ENCODE results near the gene INPP5D. TPM values are rescaled to one million over a fixed set of nuclear protein-coding genes. Genes with fewer than 3 reads are reported as not detected.
"Not testable (repeated sequence)": the region's sequence is repeated elsewhere in the genome, so short reads cannot be mapped to it uniquely, and the experiment has no call there.

The INPP5D gene
- total RNA-seq, 1 donor from 2014 or later = 3.7 TPM

DNA sequence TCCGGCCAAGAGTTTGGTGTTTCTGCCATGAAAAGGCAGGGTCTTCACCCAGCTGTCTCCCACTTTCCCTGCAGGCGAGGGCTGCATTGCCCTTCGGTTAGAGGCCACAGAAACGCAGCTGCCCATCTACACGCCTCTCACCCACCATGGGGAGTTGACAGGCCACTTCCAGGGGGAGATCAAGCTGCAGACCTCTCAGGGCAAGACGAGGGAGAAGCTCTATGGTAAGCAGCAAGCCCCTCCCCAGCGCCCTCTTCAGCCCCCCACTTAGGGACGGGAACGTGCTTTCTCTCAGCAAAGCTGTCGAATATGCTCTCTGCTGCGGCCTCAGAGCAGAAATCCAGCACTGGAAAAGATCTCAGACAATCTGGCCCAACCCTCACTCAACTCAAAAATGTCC is 133.6 kb downstream of the INPP5D start:
- DNase-seq (ENCODE audit: low read depth) = no peak
- H3K36me3 ChIP-seq (ENCODE audit: control insufficient read depth, insufficient read depth, low read length) = no peaks in the 10 kb centered on the region
- TF ChIP-seq, protein P1, sequence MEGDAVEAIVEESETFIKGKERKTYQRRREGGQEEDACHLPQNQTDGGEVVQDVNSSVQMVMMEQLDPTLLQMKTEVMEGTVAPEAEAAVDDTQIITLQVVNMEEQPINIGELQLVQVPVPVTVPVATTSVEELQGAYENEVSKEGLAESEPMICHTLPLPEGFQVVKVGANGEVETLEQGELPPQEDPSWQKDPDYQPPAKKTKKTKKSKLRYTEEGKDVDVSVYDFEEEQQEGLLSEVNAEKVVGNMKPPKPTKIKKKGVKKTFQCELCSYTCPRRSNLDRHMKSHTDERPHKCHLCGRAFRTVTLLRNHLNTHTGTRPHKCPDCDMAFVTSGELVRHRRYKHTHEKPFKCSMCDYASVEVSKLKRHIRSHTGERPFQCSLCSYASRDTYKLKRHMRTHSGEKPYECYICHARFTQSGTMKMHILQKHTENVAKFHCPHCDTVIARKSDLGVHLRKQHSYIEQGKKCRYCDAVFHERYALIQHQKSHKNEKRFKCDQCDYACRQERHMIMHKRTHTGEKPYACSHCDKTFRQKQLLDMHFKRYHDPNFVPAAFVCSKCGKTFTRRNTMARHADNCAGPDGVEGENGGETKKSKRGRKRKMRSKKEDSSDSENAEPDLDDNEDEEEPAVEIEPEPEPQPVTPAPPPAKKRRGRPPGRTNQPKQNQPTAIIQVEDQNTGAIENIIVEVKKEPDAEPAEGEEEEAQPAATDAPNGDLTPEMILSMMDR (IDR thresholded peaks at IDR 0.05; ENCODE audit: insufficient read depth, low read length, poor library complexity, severe bottlenecking) = no peak
- no peak overlapping the region for H3K4me3 ChIP-seq (ENCODE audit: low read depth, low read length)
- no peaks in the 10 kb centered on the region for H3K27me3 ChIP-seq (ENCODE audit: control insufficient read depth, insufficient read depth, low read length)

DNA sequence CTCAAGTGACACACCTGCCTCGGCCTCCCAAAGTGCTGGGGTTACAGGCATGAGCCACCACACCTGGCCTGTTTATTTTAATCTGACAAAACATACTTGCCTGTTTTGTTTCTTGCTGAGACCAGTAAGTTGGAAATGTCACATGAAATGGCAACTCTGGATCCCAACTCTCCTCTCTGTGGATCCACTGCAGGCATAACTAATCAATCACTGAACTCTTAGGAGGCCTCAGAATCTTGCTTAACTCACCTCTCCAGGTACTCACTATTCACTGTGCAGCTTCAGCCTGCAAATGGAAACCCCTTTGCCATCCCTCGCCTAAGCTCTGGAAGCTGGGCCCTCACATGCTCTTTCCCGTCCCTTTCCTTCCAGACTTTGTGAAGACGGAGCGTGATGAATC is 134.9 kb downstream of the INPP5D start:
- DNase-seq (ENCODE audit: low read depth) = no peak
- H3K27me3 ChIP-seq (ENCODE audit: control insufficient read depth, insufficient read depth, low read length) = no peaks in the 10 kb centered on the region
- no peaks in the 10 kb centered on the region for H3K36me3 ChIP-seq (ENCODE audit: control insufficient read depth, insufficient read depth, low read length)
- H3K4me3 ChIP-seq (ENCODE audit: low read depth, low read length) = no peak overlapping the region
- TF ChIP-seq, protein P1 (IDR thresholded peaks at IDR 0.05; ENCODE audit: insufficient read depth, low read length, poor library complexity, severe bottlenecking) = no peak

DNA sequence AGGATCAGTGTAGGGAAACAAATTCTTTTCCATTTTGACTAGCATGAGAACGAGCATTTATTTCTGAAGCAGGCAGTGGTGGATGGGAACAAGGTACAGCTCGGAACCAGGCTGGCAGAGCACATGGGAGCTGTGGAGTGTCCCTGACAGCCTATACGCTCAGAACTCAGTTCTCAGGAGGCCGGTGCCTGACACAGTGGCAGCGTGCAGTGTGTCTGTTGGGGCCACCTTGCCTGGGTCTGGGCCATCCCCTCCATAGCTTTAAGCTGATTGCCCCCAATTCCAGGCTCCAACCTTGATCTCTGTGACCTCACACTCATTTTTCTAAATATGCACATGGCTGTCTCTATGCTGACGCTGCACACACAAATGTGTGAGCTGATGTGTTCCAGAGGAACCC is 136.9 kb downstream of the INPP5D start:
- no peak for DNase-seq (ENCODE audit: low read depth)
- no peaks in the 10 kb centered on the region for H3K36me3 ChIP-seq (ENCODE audit: control insufficient read depth, insufficient read depth, low read length)
- H3K4me3 ChIP-seq (ENCODE audit: low read depth, low read length) = no peak overlapping the region
- no peaks in the 10 kb centered on the region for H3K27me3 ChIP-seq (ENCODE audit: control insufficient read depth, insufficient read depth, low read length)
- TF ChIP-seq, protein P1 (IDR thresholded peaks at IDR 0.05; ENCODE audit: insufficient read depth, low read length, poor library complexity, severe bottlenecking) = no peak

DNA sequence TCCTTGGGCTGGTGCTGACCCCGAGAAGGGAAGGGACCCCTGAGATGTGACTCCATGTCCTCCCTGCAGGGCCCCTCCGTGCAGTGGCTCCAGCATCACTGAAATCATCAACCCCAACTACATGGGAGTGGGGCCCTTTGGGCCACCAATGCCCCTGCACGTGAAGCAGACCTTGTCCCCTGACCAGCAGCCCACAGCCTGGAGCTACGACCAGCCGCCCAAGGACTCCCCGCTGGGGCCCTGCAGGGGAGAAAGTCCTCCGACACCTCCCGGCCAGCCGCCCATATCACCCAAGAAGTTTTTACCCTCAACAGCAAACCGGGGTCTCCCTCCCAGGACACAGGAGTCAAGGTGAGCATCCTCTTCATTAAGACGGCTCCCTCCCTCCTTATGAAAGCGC is 137.9 kb downstream of the INPP5D start:
- TF ChIP-seq, protein P1 (IDR thresholded peaks at IDR 0.05; ENCODE audit: insufficient read depth, low read length, poor library complexity, severe bottlenecking) = no peak
- DNase-seq (ENCODE audit: low read depth) = no peak
- Histone ChIP-seq H3K36me3 (ENCODE audit: control insufficient read depth, insufficient read depth, low read length) (no peaks in the 10 kb centered on the region), H3K4me3 (ENCODE audit: low read depth, low read length) (no peak overlapping the region), H3K27me3 (ENCODE audit: control insufficient read depth, insufficient read depth, low read length) (no peaks in the 10 kb centered on the region)

DNA sequence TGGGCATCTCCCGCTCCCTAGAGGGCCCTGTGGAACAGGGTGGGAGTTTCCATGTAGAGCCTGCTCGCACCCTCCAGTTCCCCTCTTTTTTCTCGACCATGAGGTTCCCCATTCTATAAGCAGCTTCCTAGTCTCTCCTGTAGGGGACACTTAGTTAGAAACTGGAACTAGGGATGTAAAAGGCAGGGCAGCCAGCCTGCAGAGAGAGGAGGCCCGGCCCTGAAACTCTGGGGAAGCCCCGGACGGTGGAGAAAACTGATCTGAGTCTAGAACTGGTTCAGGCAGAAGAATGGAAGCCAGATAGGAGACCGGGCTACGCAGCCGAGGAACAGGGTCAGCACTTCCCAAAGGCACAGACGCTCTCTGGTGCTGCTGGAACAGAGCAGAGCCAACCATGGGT is 139.7 kb downstream of the INPP5D start:
- TF ChIP-seq, protein P1 (IDR thresholded peaks at IDR 0.05; ENCODE audit: insufficient read depth, low read length, poor library complexity, severe bottlenecking) = no peak
- Histone ChIP-seq H3K36me3 (ENCODE audit: control insufficient read depth, insufficient read depth, low read length) (no peaks in the 10 kb centered on the region), H3K4me3 (ENCODE audit: low read depth, low read length) (no peak overlapping the region), H3K27me3 (ENCODE audit: control insufficient read depth, insufficient read depth, low read length) (no peaks in the 10 kb centered on the region)
- DNase-seq (ENCODE audit: low read depth) = no peak

DNA sequence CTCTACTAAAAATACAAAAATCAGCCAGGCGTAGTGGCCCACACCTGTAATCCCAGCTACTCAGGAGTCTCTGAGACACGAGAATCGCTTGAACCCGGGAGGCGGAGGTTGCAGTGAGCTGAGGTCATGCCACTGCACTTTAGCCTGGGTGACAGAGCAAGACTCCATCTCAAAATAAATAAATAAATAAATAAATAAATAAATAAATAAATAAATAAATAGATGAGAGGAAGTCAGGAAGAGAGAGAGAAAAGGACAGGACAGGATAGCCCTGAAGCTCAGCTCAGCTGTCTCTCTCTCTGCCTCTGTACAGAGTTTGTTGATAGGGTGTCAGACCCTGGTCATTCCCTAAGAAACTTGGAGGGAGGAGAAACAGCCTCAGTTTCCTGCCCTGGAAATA is 140.6 kb downstream of the INPP5D start:
- DNase-seq (ENCODE audit: low read depth); H3K27me3 ChIP-seq (ENCODE audit: control insufficient read depth, insufficient read depth, low read length); H3K4me3 ChIP-seq (ENCODE audit: low read depth, low read length); H3K36me3 ChIP-seq (ENCODE audit: control insufficient read depth, insufficient read depth, low read length): not testable (repeated sequence)
